ENCODE data around the gene MRPL37.

Gene MRPL37

DNA sequence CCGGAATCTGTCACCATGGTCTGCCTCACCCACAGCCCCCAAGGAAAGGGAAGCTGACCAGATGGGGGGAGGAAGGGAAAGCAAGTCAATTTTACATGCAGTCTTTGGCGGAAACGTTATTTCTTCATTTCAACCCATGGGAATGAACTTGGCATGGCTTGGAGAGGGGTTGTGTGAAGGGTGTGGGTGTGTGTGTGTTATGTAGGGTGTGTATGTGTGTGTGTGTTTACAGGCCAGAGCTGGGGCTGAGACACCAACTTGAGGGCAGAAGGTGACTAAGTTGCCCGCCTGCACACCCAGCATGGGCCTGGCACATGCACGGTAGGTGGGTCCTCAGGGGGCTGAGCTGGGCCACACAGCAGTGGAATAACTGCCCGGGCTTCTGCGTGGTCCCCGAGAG lies 65.2 kb downstream of the MRPL37 start:
- Histone ChIP-seq H3K27ac (ENCODE audit: low read length) (no peak overlapping the region), H3K36me3 (ENCODE audit: control insufficient read depth in 2 of 2, insufficient read depth in 2 of 2, low read length in 2 of 2) (peaks cover 0 to 8% of the 10 kb centered on the region in 2 donors), H3K4me1 (ENCODE audit: control insufficient read depth, insufficient read depth, low read length) (peaks cover 31% of the 10 kb centered on the region)

DNA sequence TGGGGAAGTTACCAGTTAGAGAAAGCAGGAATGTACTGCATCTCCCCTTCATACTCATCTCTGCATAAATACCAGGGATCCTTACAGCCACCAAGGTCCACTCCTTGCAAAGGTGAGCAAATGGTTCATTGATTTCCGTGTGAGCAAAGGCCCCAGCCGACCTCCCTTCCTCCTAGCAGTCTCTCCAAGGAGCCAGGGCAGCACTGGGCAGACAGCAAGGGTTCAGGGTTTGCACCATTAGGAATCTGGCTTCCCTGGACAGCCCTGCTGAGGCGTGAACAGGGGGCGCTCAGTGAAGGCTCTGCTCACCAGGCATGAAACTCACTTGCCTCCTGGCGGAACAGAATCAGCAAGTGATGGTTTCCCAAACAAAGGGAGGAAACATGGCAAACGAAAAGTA lies 65.7 kb downstream of the MRPL37 start:
- peaks cover 0 to 9% of the 10 kb centered on the region in 2 donors for H3K36me3 ChIP-seq (ENCODE audit: control insufficient read depth in 2 of 2, insufficient read depth in 2 of 2, low read length in 2 of 2)
- no peaks in the 10 kb centered on the region for H3K27me3 ChIP-seq (ENCODE audit: control insufficient read depth in 1 of 2, insufficient read depth in 2 of 2, low read length in 2 of 2)
- peaks cover 31% of the 10 kb centered on the region for H3K4me1 ChIP-seq (ENCODE audit: control insufficient read depth, insufficient read depth, low read length)
- no peak overlapping the region for H3K9ac ChIP-seq (ENCODE audit: low read length in 2 of 2)
- no peaks in the 10 kb centered on the region for H3K9me3 ChIP-seq (ENCODE audit: control insufficient read depth in 2 of 2, low read length in 2 of 2)
- H3K4me3 ChIP-seq (ENCODE audit: low read length in 2 of 2), result no peak overlapping the region
- no peak overlapping the region for H3K27ac ChIP-seq (ENCODE audit: low read length)

More for the DNA sequence above, 65.2 kb downstream of the MRPL37 start:
- Histone ChIP-seq H3K9me3 (ENCODE audit: control insufficient read depth in 2 of 2, low read length in 2 of 2) (no peaks in the 10 kb centered on the region), H3K27me3 (ENCODE audit: control insufficient read depth in 1 of 2, insufficient read depth in 2 of 2, low read length in 2 of 2) (no peaks in the 10 kb centered on the region), H3K4me3 (ENCODE audit: low read length in 2 of 2) (no peak overlapping the region), H3K9ac (ENCODE audit: low read length in 2 of 2) (no peak overlapping the region)

DNA sequence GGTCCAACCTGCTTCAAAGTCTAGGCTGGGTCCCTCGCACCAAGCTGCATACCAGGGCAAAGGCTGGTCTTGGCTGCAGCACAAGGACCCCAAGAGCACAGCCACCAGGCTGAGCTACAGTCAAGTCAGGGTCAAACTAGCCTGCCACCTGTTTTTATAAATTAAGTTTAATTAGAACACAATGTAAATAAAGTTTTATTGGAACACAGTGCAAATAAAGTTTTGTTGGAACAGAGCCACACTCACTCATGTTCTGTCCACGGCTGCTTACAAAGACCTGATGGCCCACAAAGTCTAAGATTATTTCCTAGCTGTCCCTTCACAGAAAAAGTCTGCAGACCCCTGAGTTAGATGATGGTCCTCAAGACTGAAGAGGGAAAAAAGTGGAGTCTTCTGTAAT lies 66.2 kb downstream of the MRPL37 start:
- Histone ChIP-seq H3K27me3 (ENCODE audit: control insufficient read depth in 1 of 2, insufficient read depth in 2 of 2, low read length in 2 of 2) (no peaks in the 10 kb centered on the region), H3K4me1 (ENCODE audit: control insufficient read depth, insufficient read depth, low read length) (peaks cover 33% of the 10 kb centered on the region)

DNA sequence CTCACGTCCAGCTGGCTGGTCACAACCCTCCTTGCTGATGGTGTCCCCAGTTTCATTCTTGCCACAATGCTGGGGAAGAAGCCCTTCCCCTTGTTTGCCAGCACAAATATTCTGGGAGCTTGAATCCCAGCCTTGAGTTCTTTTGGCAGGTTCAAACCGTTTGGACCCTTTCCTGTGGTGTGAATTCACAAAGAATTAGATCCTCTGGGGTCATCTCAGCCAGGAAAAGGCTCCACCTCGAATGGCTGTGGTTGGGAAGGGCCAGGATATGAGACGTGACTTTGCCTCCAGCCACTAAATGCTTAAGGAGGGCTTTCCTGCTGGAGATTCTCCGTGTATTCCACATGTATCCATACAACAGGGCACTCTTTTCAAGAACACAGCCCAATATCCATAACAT lies 66.9 kb downstream of the MRPL37 start:
- Histone ChIP-seq H3K4me3 (ENCODE audit: low read length in 2 of 2) (no peak overlapping the region), H3K9me3 (ENCODE audit: control insufficient read depth in 2 of 2, low read length in 2 of 2) (no peaks in the 10 kb centered on the region), H3K4me1 (ENCODE audit: control insufficient read depth, insufficient read depth, low read length) (peaks cover 37% of the 10 kb centered on the region), H3K36me3 (ENCODE audit: control insufficient read depth in 2 of 2, insufficient read depth in 2 of 2, low read length in 2 of 2) (peaks cover 0 to 9% of the 10 kb centered on the region in 2 donors), H3K9ac (ENCODE audit: low read length in 2 of 2) (no peak overlapping the region), H3K27me3 (ENCODE audit: control insufficient read depth in 1 of 2, insufficient read depth in 2 of 2, low read length in 2 of 2) (no peaks in the 10 kb centered on the region), H3K27ac (ENCODE audit: low read length) (no peak overlapping the region)

More for the DNA sequence above, 66.2 kb downstream of the MRPL37 start:
- Histone ChIP-seq H3K4me3 (ENCODE audit: low read length in 2 of 2) (no peak overlapping the region), H3K9ac (ENCODE audit: low read length in 2 of 2) (no peak overlapping the region), H3K27ac (ENCODE audit: low read length) (no peak overlapping the region), H3K9me3 (ENCODE audit: control insufficient read depth in 2 of 2, low read length in 2 of 2) (no peaks in the 10 kb centered on the region), H3K36me3 (ENCODE audit: control insufficient read depth in 2 of 2, insufficient read depth in 2 of 2, low read length in 2 of 2) (peaks cover 0 to 9% of the 10 kb centered on the region in 2 donors)

Data from stomach smooth muscle (tissue), 2 donors.